ENCODE measurements around the gene AIG1. TPM values are rescaled to one million over a fixed set of nuclear protein-coding genes. Genes with fewer than 3 reads are reported as not detected.

AIG1 gene
- total and polyA plus RNA-seq, 2 of the 13 experiments (the other 11 are each of a cell fraction or from before 2014, with no cell fraction given) = 115 to 197 TPM

- TF ChIP-seq RERE (CRISPR knock-in tag; IDR thresholded peaks at IDR 0.05; ENCODE audit: low read depth) (peak; percentile 7; the same call in 1 of the 2 replicates), ZBTB34 (CRISPR knock-in tag; IDR thresholded peaks at IDR 0.05) (peak; percentile 23; the same call in 1 of the 2 replicates), HNF4A (CRISPR knock-in tag; IDR thresholded peaks at IDR 0.05) (peak; percentile 96), FOXO1 (CRISPR knock-in tag; IDR thresholded peaks at IDR 0.05) (peak; percentile 26; the same call in 1 of the 2 replicates), KLF6 (CRISPR knock-in tag; IDR thresholded peaks at IDR 0.05) (0 out of 2 replicates have a peak, but pooled peaks have one; percentile 56), TGIF2 (CRISPR knock-in tag; IDR thresholded peaks at IDR 0.05) (peak; percentile 62), CSRNP1 (CRISPR knock-in tag; IDR thresholded peaks at IDR 0.05) (0 out of 2 replicates have a peak, but pooled peaks have one; percentile 7), DBP (CRISPR knock-in tag; IDR thresholded peaks at IDR 0.05; ENCODE audit: not compliant biosample characterization) (no peak), ZNF773 (CRISPR knock-in tag; IDR thresholded peaks at IDR 0.05; ENCODE audit: borderline replicate concordance) (no peak), ISL2 (CRISPR knock-in tag; IDR thresholded peaks at IDR 0.05) (peak; percentile 74), FOXP4 (CRISPR knock-in tag; IDR thresholded peaks at IDR 0.05) (peak; percentile 69; the same call in 1 of the 2 replicates), RFX1 (IDR thresholded peaks at IDR 0.05) (peak; percentile 36; the same call in 1 of the 2 replicates), NFIC (IDR thresholded peaks at IDR 0.05; ENCODE audit: low read length) (peak; percentile 69), SOX13 (IDR thresholded peaks at IDR 0.05) (no peak), SOX13 (CRISPR knock-in tag; conservative IDR thresholded peaks at IDR 0.05 in 1 of 2, IDR thresholded peaks at IDR 0.05 in 1 of 2) (peak in 1 of 2 experiments; percentile 54; a peak in 2 of 4 replicates), BCL6 (CRISPR knock-in tag; IDR thresholded peaks at IDR 0.05) (peak; percentile 48), POLR2A (IDR thresholded peaks at IDR 0.05; ENCODE audit: insufficient read depth in 1 of 2, low read depth in 2 of 2, low read length in 2 of 2) (peak in 1 of 2 experiments; percentile 18; a peak in 1 of 4 replicates), HOXA5 (CRISPR knock-in tag; IDR thresholded peaks at IDR 0.05) (peak; percentile 76)
Measured at GRCh38 chr6:143061597-143062385, 1.1 kb downstream of the AIG1 start (continued).

All from HepG2 (cell line).